ENCODE measurements around the gene FRAS1.
"Not testable (repeated sequence)": the region's sequence is repeated elsewhere in the genome, so short reads cannot be mapped to it uniquely, and the experiment has no call there.

The FRAS1 gene

DNA sequence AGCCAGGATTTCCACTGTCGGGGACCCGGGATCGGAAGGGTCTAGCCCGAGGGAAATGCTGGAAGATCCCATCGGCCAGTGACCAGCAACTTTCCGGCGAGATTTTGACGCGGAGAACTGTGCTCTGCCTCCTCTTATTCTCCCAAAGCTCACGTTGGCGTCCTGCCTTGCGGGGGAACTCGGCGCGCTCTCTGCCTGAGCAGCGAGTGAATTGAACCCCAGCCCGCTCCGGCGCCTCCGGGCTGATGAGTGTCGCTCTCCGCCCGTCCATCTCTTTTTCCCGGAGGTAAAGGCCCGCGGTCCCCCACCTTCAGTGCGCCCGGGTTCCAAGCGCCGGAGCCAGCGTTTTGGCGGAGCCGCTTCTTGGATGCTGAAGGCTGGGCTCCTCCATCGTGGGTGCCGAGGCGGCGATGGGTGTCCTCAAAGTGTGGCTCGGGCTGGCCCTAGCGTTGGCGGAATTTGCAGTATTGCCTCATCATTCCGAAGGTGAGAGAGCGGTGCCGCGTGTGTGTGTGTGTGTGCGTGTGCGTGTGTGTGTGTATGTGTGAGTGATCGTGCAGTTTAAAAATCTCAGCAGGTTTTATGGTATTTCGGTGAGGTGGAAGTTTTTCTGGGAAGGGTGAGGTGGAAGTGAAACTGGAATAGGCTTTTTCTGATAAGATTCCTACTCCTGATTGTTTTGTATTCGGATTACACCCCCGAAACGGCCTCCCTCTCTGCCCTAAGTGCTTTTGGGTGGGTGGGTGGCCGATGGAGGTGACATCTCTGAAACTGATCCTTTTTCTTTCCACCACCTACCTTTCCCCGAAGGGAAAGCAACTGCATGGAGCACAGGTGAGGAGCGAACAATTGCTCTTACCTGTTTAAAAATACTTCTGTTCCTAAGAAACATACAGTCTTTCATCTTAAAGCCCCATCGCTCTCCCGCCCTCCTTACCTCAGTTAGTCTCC is 752 bp downstream of the FRAS1 start:
- no peak for DNase-seq

DNA sequence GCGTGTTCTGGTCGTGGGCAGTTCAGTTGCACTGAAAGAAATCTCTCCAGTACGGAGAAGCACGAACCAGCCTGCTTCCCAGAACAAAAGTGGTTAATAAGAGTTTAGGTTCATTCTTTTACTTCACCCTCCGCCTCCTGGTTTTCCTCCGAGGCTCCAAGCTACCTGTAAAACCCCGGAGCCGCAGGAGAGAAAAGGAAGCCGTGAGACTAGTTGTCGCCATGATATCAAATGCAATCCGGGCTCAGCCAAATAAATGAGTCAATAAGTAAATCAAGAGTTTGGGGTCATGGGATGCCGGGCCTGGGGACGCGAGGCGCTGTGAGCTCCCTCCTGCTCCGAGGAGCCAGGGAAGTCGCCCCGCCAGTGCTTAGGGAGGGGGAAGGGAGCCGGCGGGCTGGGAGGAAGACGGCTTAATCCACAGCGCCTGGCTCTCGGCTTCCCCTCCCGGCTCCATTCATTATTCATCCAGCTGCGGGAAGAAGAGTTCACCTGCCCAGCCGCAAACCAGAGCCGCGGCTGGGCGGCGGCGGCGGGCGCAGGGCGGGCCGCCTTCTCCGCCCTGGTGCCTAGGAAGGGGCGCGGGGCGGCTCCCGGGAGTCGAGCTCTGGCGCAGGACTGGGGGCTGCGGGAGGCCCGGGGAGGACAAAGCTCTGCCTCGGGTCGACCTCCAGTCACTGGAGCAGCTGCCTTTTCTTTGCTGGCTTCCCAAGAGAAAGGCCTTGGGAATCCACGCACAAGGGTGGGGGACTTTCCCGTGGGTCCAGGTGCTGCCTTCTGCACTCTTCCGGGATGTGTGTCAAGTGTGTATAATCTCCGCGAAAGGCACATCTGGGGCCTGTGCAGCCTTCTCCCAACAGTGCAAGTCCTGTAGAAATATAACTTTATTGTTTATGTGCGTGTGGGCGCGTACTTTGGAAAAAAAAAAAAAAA is 1.7 kb downstream of the FRAS1 start:
- no peak for DNase-seq

DNA sequence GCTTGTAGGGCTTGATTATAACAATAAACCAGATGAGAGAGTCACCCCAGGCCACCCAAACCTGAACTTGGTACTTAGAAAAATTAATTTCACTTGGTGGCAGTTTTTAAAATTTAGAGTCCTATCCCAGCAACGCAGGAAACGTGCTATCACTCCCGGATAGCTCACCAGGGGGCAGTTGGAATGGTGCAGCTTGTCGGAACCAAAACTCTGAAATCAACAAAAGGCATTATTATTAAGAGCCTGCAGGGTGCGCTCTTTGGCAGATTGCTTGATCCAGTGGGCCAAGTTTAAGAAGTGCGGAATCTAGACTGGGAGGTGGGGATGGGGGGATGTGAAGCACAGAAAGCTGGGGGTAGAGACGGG is 2.4 kb downstream of the FRAS1 start:
- no peak for DNase-seq

DNA sequence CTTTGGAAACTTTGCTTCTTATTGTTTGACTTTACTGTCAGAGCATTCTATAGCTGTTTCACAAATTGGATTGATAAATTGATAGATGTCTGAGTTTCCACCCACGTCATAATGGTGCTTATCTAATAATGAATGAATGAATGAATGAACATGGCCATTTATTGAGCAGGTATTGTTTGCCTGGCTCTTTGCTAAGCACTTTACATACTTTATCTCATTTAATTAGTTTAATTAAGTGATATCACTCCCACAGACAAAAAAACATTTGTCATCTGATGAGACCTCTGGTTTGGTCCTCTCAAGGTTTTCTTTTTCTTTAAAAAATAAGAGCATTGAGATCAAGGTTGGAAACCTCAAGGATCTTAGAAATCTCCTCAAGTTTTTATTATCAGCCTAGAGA is 2.8 kb downstream of the FRAS1 start:
- no peak for DNase-seq

DNA sequence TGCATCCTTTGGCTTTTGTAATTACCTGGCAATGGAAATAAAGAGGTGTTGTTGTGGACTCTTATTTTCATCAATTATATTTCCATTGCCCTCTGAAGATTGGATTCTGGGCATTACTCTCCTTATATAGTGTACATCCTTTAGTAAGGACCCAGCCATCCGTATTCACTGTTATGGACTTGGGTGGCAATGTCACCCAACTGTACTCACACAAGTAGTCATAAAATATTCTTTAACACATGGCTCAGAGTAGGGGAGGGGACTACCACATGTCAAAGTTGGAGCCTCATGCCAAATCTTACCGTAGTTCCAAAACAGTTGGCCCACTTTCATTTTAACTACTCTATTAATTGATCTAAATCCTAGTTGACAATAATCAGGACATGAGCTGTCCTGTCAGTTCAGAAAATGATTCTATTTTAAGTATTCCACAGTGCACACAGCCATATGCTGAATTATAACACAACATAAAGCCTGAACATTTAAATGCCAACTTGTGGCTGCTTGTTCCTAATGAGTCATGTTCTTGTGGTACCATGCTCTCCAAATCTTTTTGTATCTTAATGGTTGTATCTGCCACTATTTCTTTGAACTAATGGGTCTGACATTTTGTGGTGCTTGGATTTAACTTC is 4.9 kb downstream of the FRAS1 start:
- DNase-seq: no peak

DNA sequence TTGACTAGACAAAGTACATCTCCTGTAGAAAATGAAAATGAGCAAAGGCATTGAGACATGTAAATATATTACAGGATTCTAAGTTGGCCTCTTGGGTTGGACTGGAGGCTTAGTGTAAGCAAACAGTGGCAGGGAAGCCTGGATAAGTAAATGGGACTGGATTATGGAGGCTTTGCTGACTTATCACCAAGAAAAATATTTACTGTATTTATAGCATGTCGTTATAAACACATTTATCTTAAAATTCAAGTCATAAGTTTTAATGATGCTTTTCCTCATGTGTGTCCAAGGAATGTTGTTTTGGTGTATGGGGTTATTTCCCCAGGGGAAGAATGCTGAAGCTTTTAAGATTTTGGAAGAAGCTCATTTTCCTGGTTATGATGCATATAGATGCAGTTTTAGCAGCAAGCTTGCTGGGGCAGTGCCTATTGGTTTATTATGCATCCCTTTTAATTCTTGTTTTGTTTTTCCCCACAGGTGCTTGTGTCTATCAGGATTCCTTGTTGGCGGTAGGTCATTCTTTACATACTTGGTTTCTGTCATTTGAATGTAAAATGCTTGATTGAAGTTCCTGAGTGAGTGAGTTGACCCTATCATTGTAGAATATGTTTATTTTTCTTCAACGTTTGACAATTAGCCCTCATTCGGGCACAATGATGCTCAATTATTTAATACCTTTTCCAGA is 8.5 kb downstream of the FRAS1 start:
- DNase-seq: no peak

DNA sequence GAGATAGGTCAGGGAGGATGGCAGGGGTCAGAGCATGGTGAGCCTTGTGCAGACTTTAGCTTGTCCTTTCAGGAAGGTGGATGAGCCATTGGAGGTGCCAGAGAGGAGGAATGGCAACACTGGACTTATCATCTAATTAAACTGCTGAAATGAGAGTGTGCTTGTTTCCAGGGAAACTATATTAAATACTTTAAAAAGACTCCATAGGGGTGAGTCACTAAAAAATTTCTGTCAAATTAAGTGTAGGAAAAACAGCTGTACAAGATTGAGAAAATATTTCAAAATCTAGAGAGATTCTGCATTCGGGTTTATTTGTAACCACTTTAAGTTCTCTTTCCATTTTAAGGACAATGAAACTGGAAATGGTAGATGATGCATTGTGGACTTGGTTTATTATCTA is 11.4 kb downstream of the FRAS1 start:
- DNase-seq: no peak

DNA sequence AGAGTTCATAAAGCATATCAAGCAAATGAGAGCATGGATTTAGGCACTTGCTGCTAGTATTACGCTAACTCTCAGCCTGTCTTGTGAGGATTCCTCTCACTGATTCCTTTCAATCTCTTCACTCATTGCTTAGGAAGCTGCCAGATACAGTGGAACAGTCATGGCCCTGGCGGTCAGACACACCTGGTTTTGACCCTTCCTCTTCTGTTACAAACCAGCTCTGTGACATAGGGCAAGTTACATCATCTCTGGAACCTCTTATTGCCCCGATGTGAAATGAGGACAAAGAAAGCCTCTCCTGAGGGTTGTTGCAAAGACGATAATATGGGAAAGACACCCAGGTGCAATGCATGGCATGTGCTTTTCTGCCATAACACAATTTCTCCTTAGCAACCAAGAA is 12.2 kb downstream of the FRAS1 start:
- DNase-seq: no peak

DNA sequence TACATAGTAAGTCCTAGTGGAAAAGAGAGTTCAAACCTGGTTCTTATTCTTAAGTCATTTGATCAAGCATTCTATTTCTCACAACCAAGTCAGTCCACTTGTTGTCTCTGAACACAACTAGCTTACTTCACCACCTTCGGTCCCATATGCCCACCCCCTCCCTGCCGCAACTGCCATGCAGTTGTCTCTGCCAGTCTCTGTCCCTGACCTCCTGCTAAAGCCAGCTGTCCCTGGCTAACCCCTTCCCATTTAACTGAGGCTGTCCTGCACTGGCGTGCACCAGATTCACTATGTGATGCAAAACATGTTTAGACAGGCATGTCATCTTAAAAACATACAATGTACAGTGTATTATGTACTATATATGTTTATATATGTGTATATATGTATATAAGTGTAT is 12.7 kb downstream of the FRAS1 start:
- DNase-seq: no peak

DNA sequence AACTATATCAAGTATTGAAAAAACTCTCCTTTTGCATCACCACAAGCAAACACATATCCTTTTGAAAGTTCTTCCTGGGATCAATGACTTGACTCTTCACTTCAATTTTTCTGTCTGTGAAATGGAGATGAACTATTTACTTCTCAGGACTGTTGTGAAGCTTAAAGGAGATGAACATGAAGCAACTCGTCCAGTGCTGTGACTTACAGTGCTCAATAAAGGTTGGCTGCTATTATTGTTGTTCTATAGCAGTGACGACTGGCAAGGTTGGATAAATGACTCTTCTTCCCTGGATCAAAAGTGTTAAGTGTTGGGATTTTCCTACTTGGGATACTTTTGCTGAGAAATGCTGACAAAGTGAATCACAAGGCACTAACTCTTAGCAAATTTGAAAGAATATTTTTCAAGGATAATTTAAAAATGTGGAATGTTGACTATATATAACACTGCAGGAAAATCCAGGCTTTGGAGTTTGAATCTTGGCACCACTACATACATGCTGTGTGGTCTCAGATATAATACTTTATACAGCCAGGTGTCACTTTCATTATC is 13.7 kb downstream of the FRAS1 start:
- no peak for DNase-seq

DNA sequence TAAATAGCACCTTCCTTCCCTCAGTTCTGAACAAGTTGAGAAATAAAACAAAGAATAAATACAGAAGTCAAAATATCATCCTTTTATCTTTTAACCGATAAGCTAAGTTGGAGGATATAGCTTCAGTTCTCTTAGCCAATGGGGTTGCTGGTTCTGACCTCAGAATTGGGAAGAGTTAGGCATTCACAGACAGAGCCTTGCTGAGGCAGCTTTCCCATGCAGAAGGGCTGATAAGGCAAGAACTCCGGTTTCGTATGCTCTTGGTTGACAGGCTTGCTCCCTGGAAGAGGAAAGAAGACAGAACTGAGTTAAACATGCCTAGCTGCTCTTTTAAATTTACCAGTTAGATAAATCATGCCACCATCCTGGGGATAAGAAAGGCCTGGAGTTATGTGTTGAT is 17.6 kb downstream of the FRAS1 start:
- no peak for DNase-seq

DNA sequence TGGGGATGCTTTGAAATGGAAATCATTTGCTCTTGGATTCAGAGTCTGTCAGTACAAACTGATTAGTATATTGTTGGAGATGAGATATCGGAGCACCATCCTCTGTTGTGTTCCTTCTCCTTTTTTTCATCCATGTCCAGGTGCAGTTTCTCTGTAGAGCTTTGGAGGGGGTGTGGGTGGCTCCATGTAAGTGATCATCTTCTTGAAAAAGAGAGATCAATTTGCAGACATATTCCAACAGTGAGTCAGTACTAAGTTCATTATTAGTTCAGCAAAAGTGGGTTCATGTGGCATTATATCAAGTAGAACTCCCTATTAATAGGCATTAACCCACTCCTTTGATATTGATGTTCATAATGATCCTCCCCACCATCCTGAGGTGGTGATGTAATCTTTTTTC is 18.9 kb downstream of the FRAS1 start:
- no peak for DNase-seq

DNA sequence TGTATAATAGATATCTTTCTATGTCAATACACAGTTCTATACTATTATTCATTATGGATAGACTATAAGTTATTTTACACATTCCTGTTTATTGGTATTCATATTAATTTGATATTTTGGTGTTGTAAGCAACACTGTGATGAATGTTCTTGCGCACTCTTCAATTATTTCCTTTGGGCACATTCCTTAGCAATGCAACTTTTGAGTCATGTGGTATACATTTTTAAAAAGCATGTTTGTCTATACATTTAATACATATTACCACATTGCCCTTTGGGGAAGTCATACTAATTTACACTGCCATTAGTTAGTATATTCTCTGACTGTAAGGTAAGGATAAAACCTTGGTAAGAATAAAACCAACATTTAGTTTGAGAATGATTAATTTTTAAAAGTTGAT is 21.0 kb downstream of the FRAS1 start:
- DNase-seq: no peak

DNA sequence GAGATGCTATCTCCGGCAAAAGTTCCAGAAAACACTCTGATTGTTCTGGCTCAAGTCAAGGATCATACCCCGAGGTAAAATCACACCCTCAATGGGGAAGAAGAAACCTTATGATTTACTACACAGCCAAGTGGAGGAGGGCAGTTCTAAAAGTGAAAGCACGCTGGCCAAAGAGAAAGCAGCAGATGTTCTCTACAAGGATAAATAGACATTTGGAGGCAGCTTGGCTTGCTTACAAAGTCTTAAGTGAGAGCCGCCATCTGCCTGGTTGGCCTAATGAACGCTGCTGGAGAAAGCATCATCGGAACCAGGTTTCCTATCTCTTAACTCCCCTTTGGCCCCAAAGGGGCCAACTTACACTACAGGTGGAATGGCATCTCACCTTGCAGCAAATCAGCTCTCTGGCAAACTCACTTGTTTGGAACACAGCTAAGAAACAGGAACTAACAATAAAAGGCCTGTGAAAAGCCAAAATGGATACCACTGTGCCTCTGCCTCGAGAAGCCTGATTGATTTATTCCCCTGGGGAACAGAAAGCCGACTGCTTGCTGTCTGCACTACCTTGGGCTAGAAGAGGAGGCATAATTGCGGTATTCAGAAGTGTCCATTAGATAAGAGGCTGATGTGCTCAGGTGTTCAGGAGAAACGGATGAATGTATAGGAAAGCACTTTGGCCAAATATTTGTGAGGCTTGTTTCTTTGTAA is 22.8 kb downstream of the FRAS1 start:
- no peak for DNase-seq

DNA sequence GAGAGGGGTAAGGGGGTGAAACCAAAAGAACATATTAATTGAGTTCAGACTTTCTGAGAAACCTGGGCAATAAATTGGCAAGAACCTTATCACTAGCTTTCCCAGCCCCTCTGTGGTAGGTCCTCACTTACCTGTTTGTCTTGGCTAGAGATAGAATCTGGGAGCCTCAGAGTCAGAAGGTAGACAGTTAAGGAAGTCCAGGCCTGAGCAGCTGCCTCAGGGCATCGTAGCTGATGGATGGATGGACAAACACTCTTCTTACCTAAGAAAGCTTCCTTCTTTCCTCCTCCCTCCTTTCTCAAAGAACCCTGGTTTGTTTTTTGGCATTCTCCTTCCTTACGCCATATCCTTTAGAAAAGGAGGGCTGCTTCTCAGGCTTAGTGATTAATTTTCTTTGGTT is 24.4 kb downstream of the FRAS1 start:
- no peak for DNase-seq

DNA sequence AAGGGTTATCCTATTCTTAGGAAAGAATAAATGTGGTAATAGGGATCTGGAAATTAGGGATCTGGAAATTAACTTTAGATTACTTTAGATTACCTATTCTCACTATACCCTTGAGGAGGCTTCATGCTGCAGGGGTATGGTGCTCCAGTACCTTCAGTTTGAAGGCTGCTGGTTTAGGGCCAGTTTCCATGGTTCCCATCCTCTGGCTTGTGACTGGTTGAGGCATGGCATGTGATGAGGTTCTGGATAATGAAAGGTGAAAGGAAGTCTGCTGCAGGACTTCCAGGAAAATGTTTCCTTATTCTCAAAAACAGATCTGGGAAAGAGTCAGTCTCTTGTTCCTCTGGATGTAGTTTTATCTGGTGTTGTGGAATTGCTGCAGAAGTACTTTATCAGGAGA is 25.9 kb downstream of the FRAS1 start:
- DNase-seq: no peak

DNA sequence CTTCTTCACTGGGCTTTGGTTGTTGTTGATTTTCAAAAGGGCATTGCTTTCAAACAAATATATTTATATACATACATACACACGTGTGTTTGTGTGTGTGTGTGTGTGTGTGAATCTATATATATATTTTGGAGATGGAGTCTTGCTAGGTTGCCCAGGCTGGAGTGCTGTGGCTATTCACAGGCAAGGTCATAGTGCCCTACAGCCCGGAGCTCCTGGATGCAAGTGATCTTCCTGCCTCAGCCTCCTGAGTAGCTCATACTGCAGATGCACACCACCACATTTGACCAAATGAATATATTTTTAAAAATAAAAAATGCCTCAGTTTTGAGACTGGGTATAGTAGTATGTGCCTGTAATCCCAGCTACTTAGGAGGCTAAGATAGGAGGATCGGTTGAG is 34.4 kb downstream of the FRAS1 start:
- no peak for DNase-seq

DNA sequence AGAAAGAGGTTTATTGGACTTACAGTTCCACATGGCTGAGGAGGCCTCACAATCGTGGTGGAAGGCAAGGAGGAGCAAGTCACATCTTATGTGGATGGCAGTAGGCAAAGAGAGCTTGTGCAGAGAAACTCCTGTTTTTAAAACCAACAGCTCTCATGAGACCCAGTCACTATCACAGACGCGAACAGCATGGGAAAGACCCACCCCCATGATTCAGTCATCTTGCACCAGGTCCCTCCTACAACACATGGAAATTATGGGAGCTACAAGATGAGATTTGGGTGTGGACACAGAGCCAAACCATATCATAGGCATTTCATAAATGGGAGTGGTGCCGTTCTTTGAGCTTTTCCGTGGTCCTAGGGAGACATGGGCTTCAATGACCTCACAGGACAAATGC is 35.2 kb downstream of the FRAS1 start:
- DNase-seq: not testable (repeated sequence)

DNA sequence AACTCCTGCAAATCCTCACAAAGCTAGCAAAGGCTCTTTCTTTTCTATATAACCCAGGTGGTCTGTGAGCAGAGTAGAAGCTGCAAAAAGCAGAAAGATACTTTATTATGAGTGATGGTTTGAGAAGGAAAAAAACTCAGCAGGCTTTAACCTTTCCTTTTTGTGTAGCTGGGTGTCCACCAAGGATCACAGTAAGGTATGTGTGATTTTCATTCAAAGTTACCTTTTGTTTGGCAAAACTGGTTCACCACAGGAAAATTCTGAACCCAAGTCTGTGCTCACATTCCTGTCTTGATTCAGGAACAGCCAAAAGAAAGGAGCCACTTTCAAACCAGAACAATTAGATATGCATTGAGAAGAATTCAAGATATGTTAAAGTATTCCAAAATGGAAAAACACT is 35.7 kb downstream of the FRAS1 start:
- DNase-seq: no peak

DNA sequence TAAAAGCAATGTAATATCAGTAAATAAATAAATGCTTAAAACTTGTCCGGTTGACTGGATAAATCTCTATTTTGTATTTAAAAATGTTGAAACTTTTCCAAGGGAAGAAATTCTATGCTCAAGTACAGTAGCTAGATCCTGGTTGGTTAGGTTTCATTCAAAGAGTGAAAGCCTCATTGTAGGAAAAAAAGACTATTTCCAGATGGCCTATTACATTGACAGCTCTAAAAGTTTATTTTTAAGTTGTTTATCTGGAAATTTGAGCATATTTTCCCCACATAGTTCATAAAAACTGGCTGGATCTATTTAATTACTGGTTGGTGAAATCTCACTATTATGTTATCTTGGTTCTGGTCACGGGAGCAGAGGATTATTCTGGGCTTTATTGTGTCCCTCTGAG is 38.0 kb downstream of the FRAS1 start:
- DNase-seq: no peak

DNA sequence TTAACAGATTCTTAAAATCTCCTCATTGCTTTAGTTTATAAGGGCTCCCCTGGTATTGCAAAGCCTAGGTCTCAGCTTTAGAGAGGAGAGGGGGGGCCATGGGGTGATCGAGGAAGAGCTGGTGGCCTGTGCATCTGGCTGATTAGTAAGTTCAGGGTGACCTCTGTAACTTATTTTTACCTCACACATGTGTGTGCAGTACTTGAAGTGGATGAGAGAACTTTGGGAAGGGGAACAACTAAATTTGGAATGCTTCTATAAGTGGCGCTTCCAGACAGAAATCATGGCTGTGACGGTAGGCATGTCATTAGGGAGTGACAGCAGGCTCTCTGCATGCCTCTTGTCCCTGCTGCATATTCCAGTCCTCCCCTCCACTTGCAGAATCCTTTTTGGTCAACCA is 41.9 kb downstream of the FRAS1 start:
- no peak for DNase-seq

DNA sequence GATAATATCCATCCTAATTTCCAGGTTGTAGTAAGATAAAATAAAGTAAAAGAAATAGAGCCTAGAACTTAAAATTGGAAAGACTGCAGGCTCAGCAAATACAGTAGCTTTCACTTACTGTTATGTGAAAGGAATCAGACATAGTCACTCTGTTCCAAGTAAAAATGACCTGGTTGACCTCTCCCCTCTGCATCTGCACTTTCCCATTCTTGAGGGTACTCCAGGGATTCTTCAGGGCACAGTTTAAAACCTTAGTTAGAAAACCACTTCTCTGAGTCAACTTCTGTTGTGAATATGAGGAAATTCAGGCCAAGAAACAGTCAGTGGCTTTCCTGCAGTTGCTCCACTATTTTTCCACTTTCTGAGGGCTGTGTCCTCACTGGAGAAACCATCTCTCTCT is 42.9 kb downstream of the FRAS1 start:
- DNase-seq: no peak
